Heart left ventricle (tissue), 13 donors: ENCODE data around the gene ZDHHC1.

Source experiments
- POLR2A ChIP-seq, 2 donors: fragments of 450-650 bp; IDR thresholded peaks; one replicate each; pipeline ENCODE4 v1.6.1; 2017; ENCODE audit warnings: antibody characterized with exemption in 2 of 2, mild to moderate bottlenecking in 2 of 2, moderate library complexity in 2 of 2
- TF ChIP-seq, protein P1 (sequence below), 12 donors: fragments of 200-600 bp; sonication (generic) in 4 of 12; IDR thresholded peaks; one replicate each; pipeline versions ENCODE4 v1.5.0 to v1.8.0; 2018 to 2022; ENCODE audit warnings: antibody characterized with exemption in 12 of 12, mild to moderate bottlenecking in 5 of 12
- donor health status: ischemic (EF 13 %, LVEDD 7.1; RV severe dilation, severe dysfunction).
- donor health status: DM: no; HTN: yes; CAD: no.
- donor health status: DM: no; HTN: no; CAD: no.
- donor health status: ischemic (EF 25% LVEDD 6.9; RV normal size, moderate dysfunction).
- donor health status: ischemic (EF 25% LVEDD 5.7; RV mildly dilated, moderate dysfunction).
- donor health status: ischemic (EF 35%, LVEDD 5.7; RV mildly dilated, moderate dysfunction).
- donor health status: nonischemic (EF 11% LVEDD 7.7; RV severe dilation, severe dysfunction).
- donor health status: DM: yes; HTN: yes; CAD: no.
- donor health status: PGD.
- donor health status: ischemic (EF 29% LVEDD 5.4; RV normal size, mild dysfunction).
- donor health status: nonischemic (EF 23%, LVEDD 6.1; RV moderate dilation, normal function).

DNA sequence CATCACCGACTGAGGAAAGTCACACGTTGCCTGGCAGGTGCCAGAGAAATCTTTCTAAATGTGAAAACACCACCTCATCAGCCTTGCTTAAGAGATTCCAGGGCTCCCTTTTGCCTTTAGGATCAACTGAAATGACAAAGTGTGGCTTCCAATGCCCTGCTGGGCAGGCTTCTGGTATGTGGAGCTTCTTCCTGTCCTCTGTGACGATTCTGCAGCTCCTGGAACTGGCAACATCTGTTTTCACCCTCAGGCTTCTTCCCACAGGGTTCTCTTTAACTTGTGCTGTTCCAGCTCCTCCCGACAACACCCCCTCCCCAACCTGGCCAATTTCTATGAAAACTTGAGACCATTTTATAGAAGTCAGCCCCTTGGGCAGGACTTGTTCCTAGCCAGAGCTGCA is 4.8 kb upstream of the ZDHHC1 start:
- TF ChIP-seq, protein P1, sequence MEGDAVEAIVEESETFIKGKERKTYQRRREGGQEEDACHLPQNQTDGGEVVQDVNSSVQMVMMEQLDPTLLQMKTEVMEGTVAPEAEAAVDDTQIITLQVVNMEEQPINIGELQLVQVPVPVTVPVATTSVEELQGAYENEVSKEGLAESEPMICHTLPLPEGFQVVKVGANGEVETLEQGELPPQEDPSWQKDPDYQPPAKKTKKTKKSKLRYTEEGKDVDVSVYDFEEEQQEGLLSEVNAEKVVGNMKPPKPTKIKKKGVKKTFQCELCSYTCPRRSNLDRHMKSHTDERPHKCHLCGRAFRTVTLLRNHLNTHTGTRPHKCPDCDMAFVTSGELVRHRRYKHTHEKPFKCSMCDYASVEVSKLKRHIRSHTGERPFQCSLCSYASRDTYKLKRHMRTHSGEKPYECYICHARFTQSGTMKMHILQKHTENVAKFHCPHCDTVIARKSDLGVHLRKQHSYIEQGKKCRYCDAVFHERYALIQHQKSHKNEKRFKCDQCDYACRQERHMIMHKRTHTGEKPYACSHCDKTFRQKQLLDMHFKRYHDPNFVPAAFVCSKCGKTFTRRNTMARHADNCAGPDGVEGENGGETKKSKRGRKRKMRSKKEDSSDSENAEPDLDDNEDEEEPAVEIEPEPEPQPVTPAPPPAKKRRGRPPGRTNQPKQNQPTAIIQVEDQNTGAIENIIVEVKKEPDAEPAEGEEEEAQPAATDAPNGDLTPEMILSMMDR (IDR thresholded peaks at IDR 0.05) = no peak
- no peak for TF ChIP-seq POLR2A (IDR thresholded peaks at IDR 0.05)
